ENCODE data around the gene OR52L1. TPM values are rescaled to one million over a fixed set of nuclear protein-coding genes. Genes with fewer than 3 reads are reported as not detected.

OR52L1 gene
- not detected in 2 replicates for total RNA-seq

DNA sequence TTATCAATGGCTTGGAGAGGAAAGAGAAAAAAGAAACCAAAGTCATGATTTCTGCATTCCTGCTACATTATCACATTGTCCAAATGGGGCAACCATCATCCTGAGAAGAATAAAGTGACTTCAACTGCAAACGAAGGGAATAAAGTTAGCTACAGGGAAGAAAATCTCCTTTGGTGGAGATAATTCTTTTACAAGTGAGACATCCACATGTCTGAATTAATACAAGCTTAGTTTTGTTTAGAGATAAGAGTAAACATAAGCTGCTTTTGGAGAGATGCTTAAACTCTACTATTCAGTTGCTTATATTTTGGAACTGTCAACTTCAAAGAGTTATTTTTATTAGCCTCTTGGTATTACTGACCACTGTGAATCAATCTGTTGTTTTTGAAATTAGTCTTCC, at the start of gene OR52L1:
TSS of gene OR52L1 (minus strand) at position 101 of the 400 bp plus-strand sequence. CDS start at position 46, 55 bp downstream.

GRCh38 chr11:6030708-6031405, 44.1 kb upstream of the OR52L1 start, which contains the start of gene OR56A1:
TSS of gene OR56A1 (minus strand) at chr11:6030758. CDS start at chr11:6027692, 3,066 bp downstream.

DNA sequence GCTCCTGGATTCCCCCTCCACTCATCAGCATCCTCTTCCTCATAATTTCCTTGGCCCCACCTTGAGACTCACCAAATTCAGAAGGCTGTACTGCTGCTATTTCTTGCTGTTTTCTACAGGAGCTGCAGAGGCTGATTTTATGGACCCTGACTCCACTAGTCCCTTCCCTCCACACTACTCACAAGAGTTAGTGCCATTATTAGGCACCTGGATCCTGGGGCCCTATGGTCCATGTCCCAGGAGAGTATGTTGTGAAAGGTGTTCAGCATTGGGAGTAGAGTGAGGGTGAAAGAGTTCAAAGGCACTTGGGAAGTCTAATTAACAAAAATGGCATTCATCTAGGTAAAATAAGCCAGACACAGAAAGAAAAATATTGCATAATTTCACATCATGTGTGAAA, 20.1 kb upstream of the OR52L1 start, which contains the start of gene OR56A4:
TSS of gene OR56A4 (minus strand) at position 101 of the 400 bp plus-strand sequence. CDS start 3,954 bp downstream, outside the sequence.

GRCh38 chr11:5968394-5968793, 18.4 kb downstream of the OR52L1 start, which contains the start of gene OR56A5:
TSS of gene OR56A5 (minus strand) at chr11:5968494. CDS start at chr11:5968494, 0 bp downstream.

DNA sequence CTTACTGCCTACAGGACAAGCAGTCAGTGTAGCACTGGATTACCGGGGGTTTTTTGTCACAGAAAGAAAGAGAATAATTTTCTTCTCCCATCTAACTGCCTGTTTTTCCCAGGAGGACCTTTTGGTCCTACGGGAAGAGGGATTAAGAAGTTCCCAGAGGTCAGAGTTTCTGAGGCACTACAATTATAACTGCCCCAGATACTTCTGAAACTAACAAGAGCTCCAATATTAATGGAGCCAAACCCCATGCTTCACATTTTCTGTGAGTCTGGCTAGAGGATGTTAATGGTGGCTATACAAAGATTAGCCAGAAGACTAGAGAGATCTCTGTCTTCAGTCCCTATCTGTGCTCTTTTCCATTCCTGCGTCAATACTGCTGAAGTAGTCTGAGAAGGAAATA, 44.8 kb downstream of the OR52L1 start, which contains the start of gene OR56A3:
TSS of gene OR56A3 (plus strand) at position 301 of the 400 bp plus-strand sequence. CDS start 5,096 bp downstream, outside the sequence.

Small RNAs within 50 kb of the gene (small RNA-seq; reads per million reads assigned to genes)
- not detected for gene RNA5SP329

Other genes starting within 250 kb of the OR52L1 start
- not detected in 2 replicates for gene OR52N4, start 232.7 kb downstream of the OR52L1 start, total RNA-seq
- not detected in 2 replicates for gene OR52N5, start 203.6 kb downstream of the OR52L1 start, total RNA-seq
- not detected in 2 replicates for gene OR52N1, start 195.7 kb downstream of the OR52L1 start, total RNA-seq
- gene OR52N2, start 178.1 kb downstream of the OR52L1 start, total RNA-seq: not detected in 2 replicates
- not detected in 2 replicates for gene OR52E6, start 145.1 kb downstream of the OR52L1 start, total RNA-seq
- gene OR52E8, start 129.3 kb downstream of the OR52L1 start, total RNA-seq: not detected in 2 replicates
- gene OR52E4, start 106.4 kb downstream of the OR52L1 start, total RNA-seq: not detected in 2 replicates
- gene OR52E5, start 93.8 kb downstream of the OR52L1 start, total RNA-seq: not detected in 2 replicates
- gene OR56A3, start 44.7 kb downstream of the OR52L1 start, total RNA-seq: not detected in 2 replicates
- not detected in 2 replicates for gene OR56A5, start 18.5 kb downstream of the OR52L1 start, total RNA-seq
- gene OR56A4, start 20.0 kb upstream of the OR52L1 start, total RNA-seq: not detected in 2 replicates
- gene OR56A1, start 43.8 kb upstream of the OR52L1 start, total RNA-seq: not detected in 2 replicates
- not detected in 2 replicates for gene OR56B4, start 120.7 kb upstream of the OR52L1 start, total RNA-seq
- gene OR52B2, start 183.3 kb upstream of the OR52L1 start, total RNA-seq: not detected in 2 replicates
- gene OR52W1, start 212.2 kb upstream of the OR52L1 start, total RNA-seq: not detected in 2 replicates
- not detected in 2 replicates for gene C11orf42, start 218.6 kb upstream of the OR52L1 start, total RNA-seq
- gene FHIP1B, start 247.7 kb upstream of the OR52L1 start, total RNA-seq: 11.8 TPM in 2 replicates